Keratinocyte (primary cell): ENCODE measurements around the gene SYNC. TPM values are rescaled to one million over a fixed set of nuclear protein-coding genes. Genes with fewer than 3 reads are reported as not detected.

Experiments
- DNase-seq: peaks from one replicate; pipeline ENCODE4 v3.0.0-alpha.2; 2011; ENCODE audit warnings: low read depth, missing footprints, low spot score
- FAIRE-seq: peaks from 2 replicates; lab custom pipeline; 2011; peaks lifted over from hg19 to GRCh38; lab: Jason Lieb, UNC
- H2AFZ ChIP-seq: 2 replicates; pipeline ENCODE4 v1.6.0; 2012; ENCODE audit warnings: low read length, control low read depth, inconsistent platforms; ENCODE audit not compliant: control insufficient read depth
- H3K27ac ChIP-seq: 2 replicates; pipeline ENCODE4 v1.5.1; 2011; ENCODE audit warnings: low read length; ENCODE audit not compliant: control insufficient read depth, insufficient read depth
- H3K27me3 ChIP-seq: 3 replicates; pipeline ENCODE4 v1.6.0; 2011; ENCODE audit warnings: low read length; ENCODE audit not compliant: control insufficient read depth, insufficient read depth; ENCODE audit errors: extremely low read depth
- H3K36me3 ChIP-seq, 2 experiments: 2 replicates in 1 of 2; 3 replicates in 1 of 2; pipeline ENCODE4 v1.5.1; 2011; ENCODE audit warnings: low read length in 2 of 2, mild to moderate bottlenecking in 1 of 2; ENCODE audit not compliant: control insufficient read depth in 2 of 2, insufficient read depth in 2 of 2; ENCODE audit errors: extremely low read depth in 1 of 2
- H3K4me1 ChIP-seq: 3 replicates; pipeline ENCODE4 v1.5.1; 2011; ENCODE audit warnings: low read length; ENCODE audit not compliant: control insufficient read depth, insufficient read depth; ENCODE audit errors: extremely low read depth
- H3K4me2 ChIP-seq: 3 replicates; pipeline ENCODE4 v1.6.0; 2011; ENCODE audit warnings: low read depth, low read length; ENCODE audit not compliant: control insufficient read depth, insufficient read depth; ENCODE audit errors: extremely low read depth
- H3K4me3 ChIP-seq, 3 experiments: fragments of 200-600 bp in 1 of 3; sonication (generic) in 1 of 3; 2 replicates in 2 of 3; 3 replicates in 1 of 3; pipeline ENCODE4 v1.5.1; 2011 to 2016; ENCODE audit warnings: low read length in 3 of 3, mild to moderate bottlenecking in 3 of 3, control low read depth in 2 of 3, inconsistent platforms in 1 of 3, low read depth in 1 of 3, mixed read lengths in 1 of 3, mixed run types in 1 of 3, moderate library complexity in 1 of 3; ENCODE audit not compliant: control insufficient read depth in 2 of 3, insufficient read depth in 2 of 3; ENCODE audit errors: extremely low read depth in 1 of 3
- H3K79me2 ChIP-seq: 2 replicates; pipeline ENCODE4 v1.6.0; 2012; ENCODE audit warnings: low read length; ENCODE audit not compliant: control insufficient read depth, insufficient read depth
- H3K9ac ChIP-seq: 3 replicates; pipeline ENCODE4 v1.6.0; 2011; ENCODE audit warnings: low read length; ENCODE audit not compliant: control insufficient read depth, insufficient read depth; ENCODE audit errors: extremely low read depth
- H3K9me1 ChIP-seq: 3 replicates; pipeline ENCODE4 v1.6.0; 2011; ENCODE audit warnings: low read length; ENCODE audit not compliant: control insufficient read depth, insufficient read depth; ENCODE audit errors: extremely low read depth
- H3K9me3 ChIP-seq: 2 replicates; pipeline ENCODE4 v1.5.1; 2012; ENCODE audit warnings: low read depth, low read length; ENCODE audit not compliant: control insufficient read depth
- H4K20me1 ChIP-seq: 3 replicates; pipeline ENCODE4 v1.6.0; 2011; ENCODE audit warnings: low read length; ENCODE audit not compliant: control insufficient read depth, insufficient read depth; ENCODE audit errors: extremely low read depth
- EZH2 ChIP-seq: IDR thresholded peaks from one replicate; pipeline ENCODE4 v1.6.1; 2012; ENCODE audit warnings: inconsistent platforms, mild to moderate bottlenecking, low read length, moderate library complexity
- dilution Hi-C: fragments of 300-500 bp; cut with MboI; formaldehyde crosslinking; loops from one replicate; pipeline ENCODE4 v1.7.0; 2020; ENCODE audit warnings: low sequenced_read_pairs; ENCODE audit not compliant: extremely low pct_ligation_motif_present
- polyA plus RNA-seq, 5 experiments: library from polyadenylated mRNA; depleted of rRNA in 3 of 5; stranded (reverse) in 3 of 5; stranded (forward) in 1 of 5; unstranded in 1 of 5; fragments of >200 nt; gene quantifications; 1 replicate in 1 of 5; 2 replicates in 3 of 5; 3 replicates in 1 of 5; pipeline versions ENCODE4 v1.2.1 to v1.2.3, GENCODE V29; 2011 to 2012; ENCODE audit warnings: missing spikeins in 2 of 5, low read depth in 1 of 5, low replicate concordance in 1 of 5
- TF ChIP-seq, protein P1 (sequence below), 3 experiments: IDR thresholded peaks in 1 of 3; conservative IDR thresholded peaks in 1 of 3; optimal IDR thresholded peaks in 1 of 3; 2 replicates in 2 of 3; 3 replicates in 1 of 3; pipeline versions ENCODE3 to v1.5.1; 2011; ENCODE audit warnings: low read length in 3 of 3, mild to moderate bottlenecking in 3 of 3, moderate library complexity in 2 of 3, control low read depth in 1 of 3, inconsistent platforms in 1 of 3; ENCODE audit not compliant: insufficient read depth in 2 of 3; ENCODE audit errors: extremely low read depth in 1 of 3

The SYNC gene
- polyA plus RNA-seq, 1 donor (not counting 4 experiments of a cell fraction or from before 2014, with no cell fraction given), result 11.2 TPM

- peak overlapping the region; percentile 2 to 53 (median 16) for H3K4me3 ChIP-seq
- H4K20me1 ChIP-seq, result no peaks in the 10 kb centered on the region
- FAIRE-seq (peak; percentile 95), DNase-seq (peak; percentile 88)
- peak overlapping the region; percentile 70 for H3K27ac ChIP-seq
- peak overlapping the region; percentile 56 for H3K9ac ChIP-seq
- TF ChIP-seq, protein P1, sequence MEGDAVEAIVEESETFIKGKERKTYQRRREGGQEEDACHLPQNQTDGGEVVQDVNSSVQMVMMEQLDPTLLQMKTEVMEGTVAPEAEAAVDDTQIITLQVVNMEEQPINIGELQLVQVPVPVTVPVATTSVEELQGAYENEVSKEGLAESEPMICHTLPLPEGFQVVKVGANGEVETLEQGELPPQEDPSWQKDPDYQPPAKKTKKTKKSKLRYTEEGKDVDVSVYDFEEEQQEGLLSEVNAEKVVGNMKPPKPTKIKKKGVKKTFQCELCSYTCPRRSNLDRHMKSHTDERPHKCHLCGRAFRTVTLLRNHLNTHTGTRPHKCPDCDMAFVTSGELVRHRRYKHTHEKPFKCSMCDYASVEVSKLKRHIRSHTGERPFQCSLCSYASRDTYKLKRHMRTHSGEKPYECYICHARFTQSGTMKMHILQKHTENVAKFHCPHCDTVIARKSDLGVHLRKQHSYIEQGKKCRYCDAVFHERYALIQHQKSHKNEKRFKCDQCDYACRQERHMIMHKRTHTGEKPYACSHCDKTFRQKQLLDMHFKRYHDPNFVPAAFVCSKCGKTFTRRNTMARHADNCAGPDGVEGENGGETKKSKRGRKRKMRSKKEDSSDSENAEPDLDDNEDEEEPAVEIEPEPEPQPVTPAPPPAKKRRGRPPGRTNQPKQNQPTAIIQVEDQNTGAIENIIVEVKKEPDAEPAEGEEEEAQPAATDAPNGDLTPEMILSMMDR (optimal IDR thresholded peaks at IDR 0.05 in 1 of 3, IDR thresholded peaks at IDR 0.05 in 1 of 3, conservative IDR thresholded peaks at IDR 0.05 in 1 of 3; ENCODE audit: extremely low read depth in 1 of 3, insufficient read depth in 2 of 3, low read length in 3 of 3), result no peak
- no peak for TF ChIP-seq EZH2
- no peaks in the 10 kb centered on the region for H3K9me1 ChIP-seq
- dilution Hi-C loops, result no loop called here
- no peaks in the 10 kb centered on the region for H3K9me3 ChIP-seq
- peak overlapping the region; percentile 79 for H3K4me2 ChIP-seq
- peak overlapping the region; percentile 80 for H2AFZ ChIP-seq
- H3K79me2 ChIP-seq, result no peaks in the 10 kb centered on the region
- no peaks in the 10 kb centered on the region for H3K36me3 ChIP-seq
- H3K27me3 ChIP-seq, result no peaks in the 10 kb centered on the region
- H3K4me1 ChIP-seq, result peaks cover 20% of the 10 kb centered on the region
Observed at GRCh38 chr1:32724678-32725614, 22.4 kb upstream of the SYNC start.

DNA sequence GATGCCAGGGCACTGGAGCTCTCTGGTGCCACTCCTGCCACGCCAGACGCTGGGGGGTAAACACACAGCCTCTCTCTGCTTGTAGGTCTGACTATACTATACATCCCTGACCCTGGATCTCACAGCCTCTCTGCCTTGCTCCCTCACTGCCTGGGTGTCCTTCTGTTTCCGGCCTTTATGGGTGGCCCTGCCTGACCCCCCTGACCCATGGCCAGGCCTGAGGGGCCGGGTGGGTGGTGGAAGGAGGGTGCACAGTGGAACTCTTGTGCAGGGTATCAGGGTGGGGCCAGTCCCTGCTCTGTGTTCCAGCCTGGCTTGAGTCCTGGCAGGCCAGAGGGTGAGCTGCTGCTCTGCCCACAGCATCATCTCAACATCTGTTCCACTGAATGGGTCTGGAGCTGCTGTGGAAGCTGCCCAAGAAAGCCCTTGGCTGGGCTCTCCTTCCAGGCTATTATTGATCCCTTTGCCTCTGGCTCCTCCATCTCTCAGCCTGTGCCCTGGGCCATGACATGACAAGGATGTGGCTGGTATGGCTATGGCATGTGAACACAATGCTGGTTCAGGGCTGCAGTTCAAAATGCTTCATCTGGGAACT is 17.2 kb upstream of the SYNC start:
- Histone ChIP-seq H3K9me3 (no peaks in the 10 kb centered on the region), H3K27ac (no peak overlapping the region), H4K20me1 (no peaks in the 10 kb centered on the region), H2AFZ (no peak overlapping the region), H3K4me1 (peaks cover 25% of the 10 kb centered on the region), H3K27me3 (no peaks in the 10 kb centered on the region), H3K9ac (no peak overlapping the region), H3K9me1 (no peaks in the 10 kb centered on the region), H3K36me3 (no peaks in the 10 kb centered on the region), H3K4me2 (no peak overlapping the region), H3K79me2 (no peaks in the 10 kb centered on the region), H3K4me3 (no peak overlapping the region)
- no peak for FAIRE-seq
- dilution Hi-C loops, result no loop called here
- TF ChIP-seq, protein P1 (optimal IDR thresholded peaks at IDR 0.05 in 1 of 3, IDR thresholded peaks at IDR 0.05 in 1 of 3, conservative IDR thresholded peaks at IDR 0.05 in 1 of 3; ENCODE audit: extremely low read depth in 1 of 3, insufficient read depth in 2 of 3, low read length in 3 of 3), result no peak
- no peak for TF ChIP-seq EZH2
- no peak for DNase-seq
